GM11168 (cell line): ENCODE results near the gene PHACTR3.

Experiments
- in situ Hi-C: fragments of 300-500 bp; cut with MboI; formaldehyde crosslinking; loops from one replicate; pipeline ENCODE4 v1.12.0; 2022; ENCODE audit warnings: low sequenced_read_pairs; ENCODE audit not compliant: unreplicated experiment

The PHACTR3 gene

DNA sequence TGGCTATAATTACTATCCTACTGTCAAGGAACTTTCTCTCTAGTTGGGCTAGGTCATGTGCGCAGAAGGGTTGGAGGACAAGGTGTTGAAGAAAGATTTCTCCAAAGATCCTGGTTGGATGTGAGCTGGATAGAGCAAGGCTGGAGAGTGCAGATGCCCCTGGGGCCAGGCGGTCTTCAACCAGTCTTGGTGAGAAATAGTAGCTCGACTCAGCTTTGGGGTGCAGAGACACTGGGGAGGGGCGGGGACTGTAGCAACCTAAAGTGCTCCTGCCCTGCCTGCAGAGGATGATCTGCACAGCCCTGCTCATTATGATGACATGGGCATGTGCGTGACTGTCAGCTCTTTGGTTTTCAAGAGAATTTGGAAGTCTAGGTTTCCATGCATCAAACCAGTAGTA, 35.9 kb downstream of the PHACTR3 start:
- in situ Hi-C loops: no loop called here

DNA sequence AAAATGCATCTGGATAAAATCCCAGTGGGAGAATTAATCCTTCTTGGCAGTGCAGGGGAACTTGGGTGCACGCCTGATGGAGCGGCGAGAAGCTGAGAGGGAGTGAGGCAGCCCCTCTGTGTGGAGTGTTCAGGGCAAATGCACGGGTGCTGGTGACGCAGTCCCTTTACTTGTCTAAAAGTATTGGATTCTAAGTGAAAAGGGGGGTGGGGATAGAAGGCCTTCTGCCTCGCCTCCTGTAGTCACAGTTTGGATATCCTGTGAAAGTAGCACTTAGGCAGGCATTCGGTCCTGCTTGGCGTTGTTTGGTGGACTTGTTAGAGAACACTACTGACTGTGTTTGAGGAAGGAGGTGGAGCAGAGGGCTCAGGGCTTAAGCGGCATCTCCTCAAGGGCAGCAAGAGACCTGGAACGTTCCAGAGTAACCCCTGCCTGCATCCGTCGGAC, 39.3 kb downstream of the PHACTR3 start:
- in situ Hi-C loops: no loop called here

DNA sequence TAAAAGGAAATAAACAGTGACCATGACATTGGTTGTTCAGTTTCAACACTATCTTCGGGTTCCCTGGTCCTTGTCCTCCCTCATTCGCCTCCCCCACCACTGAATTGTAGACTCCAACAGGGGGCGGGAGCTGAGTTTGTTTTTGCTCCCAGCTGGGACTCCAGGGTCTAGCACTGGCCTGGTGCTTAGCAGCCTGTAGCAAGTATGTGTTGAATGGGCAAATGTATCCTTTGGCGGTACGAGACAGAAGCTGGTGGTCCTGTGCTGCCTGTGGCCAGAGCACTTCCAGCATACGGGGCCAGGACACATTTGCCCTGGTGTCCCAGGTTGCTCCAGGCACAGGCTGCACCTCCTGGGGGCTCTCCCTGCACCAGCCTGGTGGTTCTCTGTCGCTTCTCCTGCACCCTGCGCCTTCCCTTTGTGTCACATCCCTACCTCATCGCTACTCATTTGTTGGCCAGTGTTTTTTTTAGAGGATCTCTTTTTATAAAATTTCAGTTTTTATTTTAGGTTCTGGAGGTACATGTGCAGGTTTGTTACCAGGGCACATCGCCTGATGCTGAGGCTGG, 40.1 kb downstream of the PHACTR3 start:
- in situ Hi-C loops: no loop called here

DNA sequence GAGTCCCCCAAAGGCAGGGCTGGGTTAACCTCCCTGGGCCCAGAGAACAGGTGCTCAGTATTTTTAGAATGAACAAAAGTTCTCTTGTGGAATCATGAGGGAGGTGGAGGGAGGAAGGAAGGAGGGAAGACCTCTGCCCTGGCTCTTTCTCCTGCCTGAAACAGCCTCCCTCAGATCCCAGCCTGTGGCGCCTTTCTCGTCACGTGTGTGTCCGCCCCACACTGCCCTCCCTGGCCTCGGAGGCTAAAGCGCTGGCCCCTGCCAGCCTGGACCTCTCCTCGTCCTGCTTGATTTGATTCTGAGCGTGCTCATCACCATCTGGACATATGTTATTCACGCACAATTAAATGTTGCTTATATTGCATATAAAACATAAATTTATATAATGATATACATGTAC, 40.9 kb downstream of the PHACTR3 start:
- in situ Hi-C loops: no loop called here

DNA sequence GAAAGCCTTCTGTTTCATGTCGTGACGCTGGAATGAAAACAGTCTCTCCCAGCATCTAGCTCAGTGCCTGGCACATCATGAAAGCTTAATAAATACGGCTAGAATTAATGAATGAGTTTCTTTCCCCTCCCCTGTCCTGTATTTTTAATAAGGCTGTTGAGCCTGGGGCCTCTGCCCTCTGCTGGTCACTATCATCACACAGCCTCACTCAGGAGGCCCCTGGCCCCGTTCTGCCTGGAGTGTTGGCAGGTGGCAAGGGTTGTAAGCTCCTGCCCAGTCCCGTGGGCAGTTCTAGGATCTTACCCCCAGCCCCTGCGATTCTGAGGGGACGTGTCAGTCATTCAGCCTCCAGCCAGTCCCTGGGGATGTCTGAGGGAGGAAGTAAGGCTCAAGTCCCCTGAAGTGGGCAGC, 41.4 kb downstream of the PHACTR3 start:
- in situ Hi-C loops: no loop called here

DNA sequence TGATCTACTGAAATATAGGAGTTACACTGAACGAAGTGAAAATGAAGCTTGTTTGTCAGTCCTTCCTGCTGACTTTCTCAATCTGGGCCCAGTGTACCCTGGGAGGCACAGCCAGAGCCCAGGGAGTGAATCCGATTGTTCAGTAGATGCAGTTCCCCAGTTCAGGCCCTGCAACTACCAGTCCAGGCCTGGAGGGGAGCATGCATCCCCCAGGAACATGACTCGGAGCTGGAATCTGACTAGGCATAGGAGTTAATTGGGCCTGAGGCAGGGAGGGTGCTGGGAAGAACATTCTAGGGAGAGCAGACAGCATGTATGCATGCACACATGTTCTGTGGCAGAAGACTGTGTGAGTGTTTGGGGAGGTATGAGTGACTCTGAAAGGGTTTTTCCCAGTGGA, 42.1 kb downstream of the PHACTR3 start:
- in situ Hi-C loops: no loop called here

DNA sequence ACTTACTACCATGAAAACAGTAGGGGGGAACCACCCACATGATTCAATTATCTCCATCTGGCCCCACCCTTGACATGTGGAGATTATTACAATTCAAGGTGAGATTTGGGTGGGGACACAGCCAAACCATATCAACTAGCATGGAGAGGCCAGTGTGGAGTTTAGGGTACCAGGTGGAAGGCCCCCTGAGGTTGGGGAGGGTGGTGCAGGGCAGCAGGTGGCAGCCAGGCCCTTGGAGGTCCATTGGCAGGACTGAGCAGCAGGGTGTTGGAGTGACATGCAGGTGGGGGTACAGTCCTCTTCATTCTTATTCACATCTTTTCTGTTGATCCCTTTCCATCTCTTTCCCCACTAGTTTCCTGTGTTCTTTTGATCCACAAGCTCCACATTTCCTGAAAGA, 42.9 kb downstream of the PHACTR3 start:
- in situ Hi-C loops: no loop called here

DNA sequence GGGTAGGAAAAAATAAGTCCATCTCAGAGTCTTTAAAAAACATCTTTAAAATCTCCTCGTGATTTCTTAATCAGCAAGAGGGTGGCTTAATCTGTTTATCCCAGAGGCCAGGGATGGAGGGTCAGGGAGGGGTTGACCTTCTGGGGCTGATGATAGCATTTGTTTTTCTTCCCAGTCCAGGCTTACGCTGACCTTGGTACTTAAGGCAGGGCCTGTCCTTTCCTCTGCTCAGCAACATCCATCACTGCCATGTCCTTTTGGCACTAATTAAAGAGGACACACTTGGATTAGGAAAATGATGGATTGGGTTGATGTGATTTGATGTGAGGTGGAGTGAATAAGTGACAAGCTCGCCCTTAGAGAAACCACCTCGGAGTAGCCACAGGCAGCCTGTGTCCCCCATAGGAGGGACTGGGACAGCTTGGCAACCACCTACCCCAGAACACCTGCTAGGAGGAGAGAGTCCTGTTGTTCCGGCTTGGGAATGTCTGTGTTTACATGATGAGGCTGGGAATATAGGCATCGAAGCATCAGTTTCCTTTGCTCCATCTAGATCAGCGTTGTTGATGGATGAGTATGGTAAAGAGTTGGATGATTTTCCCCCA, 44.2 kb downstream of the PHACTR3 start:
- in situ Hi-C loops: no loop called here

DNA sequence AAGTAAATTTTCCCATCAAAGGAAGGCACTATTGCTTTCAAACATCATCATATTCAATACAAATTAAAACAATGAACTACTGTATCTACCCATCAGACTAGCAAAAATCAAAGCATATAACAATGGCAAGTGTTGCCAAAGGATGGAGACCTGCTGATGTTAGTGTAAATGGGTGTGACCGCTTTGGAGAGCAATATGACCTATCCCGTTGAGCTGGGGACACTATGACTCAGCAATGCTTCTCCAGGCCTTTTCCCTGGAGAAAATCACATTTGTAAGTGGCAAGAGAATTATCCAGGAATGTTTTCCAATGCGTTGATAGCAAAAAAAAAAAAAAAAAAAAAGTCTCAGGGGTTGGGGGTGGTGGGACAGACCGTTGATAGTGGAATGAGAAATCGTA, 46.1 kb downstream of the PHACTR3 start:
- in situ Hi-C loops: no loop called here

DNA sequence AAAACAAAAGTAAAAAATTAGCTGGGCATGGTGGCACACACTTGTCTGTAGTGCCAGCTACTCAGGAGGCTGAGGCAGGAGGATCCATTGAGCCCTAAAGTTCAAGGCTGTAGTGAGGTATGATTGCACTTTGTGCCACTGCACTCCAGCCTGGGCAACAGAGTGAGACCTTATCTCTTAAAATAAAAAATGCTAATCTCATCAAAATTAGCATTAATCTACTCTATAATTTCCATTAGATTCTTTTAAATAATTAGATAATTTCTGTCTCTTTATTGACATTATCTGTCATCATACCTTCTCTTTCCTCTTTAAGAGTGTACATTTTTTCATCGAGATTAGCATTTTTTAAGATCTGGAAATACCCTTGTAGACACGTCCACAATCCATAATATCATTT, 48.0 kb downstream of the PHACTR3 start:
- in situ Hi-C loops: no loop called here

DNA sequence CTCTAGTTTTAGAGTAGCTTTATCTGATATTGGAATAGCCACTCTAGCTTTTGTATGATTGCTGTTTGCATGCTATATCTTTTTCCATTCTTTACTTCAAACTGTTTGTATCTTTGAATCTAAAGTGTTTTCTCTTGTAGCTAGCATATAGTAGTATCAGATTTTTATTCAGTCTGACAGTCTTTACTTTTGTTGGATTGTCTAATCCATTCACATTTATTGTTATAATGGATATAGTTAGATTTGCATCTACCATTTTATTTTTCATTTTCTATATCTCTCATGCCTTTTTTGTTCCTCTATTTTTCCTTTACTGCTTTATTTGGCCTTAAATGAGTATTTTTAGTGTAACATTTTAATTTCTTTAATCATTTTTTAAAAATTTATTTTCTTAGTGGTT, 52.1 kb downstream of the PHACTR3 start:
- in situ Hi-C loops: no loop called here

DNA sequence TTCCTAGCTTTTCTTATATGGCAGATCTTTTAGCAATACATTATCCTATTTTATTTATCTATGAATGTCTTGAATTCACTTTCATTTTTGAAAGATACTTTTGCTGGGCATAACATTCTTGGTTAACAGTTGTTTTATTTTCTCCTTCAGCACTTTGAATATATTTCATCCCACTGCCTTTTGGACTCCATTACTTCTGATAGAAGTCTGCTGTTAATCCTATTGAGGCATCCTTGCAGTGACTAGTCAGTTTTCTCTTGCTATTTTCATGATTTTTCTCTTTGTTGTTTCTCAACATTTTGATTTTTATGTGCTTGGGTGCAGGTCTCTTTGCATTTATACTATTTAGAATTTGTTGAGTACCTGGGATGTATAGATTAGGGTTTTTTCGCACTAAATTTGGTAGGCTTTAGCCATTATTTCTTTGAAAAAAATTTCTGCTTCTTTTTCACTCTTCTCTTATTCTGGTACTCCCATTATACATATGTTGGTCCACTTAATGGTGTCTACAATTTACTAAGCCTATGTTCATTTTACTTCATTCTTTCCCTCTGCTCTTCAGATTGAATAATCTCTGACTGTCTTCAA, 53.2 kb downstream of the PHACTR3 start:
- in situ Hi-C loops: no loop called here

DNA sequence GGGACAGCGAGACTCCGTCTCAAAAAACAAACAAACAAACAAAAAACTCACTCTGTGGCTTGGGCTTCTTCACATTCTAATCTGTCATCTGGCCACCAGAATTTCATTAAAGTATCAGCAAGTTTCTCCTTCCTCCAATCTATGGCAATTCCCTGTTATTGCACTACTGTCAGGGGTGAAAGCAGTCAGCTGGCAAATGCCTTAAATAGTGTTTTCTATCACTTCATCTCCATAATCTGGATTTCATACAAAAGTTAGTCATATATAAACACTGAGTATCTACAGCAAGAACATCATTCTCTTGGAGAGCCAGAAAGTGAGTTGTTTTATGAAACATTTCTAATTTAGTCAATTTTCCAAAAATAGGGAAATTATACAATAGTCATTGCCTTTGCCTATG, 56.1 kb downstream of the PHACTR3 start:
- in situ Hi-C loops: no loop called here

DNA sequence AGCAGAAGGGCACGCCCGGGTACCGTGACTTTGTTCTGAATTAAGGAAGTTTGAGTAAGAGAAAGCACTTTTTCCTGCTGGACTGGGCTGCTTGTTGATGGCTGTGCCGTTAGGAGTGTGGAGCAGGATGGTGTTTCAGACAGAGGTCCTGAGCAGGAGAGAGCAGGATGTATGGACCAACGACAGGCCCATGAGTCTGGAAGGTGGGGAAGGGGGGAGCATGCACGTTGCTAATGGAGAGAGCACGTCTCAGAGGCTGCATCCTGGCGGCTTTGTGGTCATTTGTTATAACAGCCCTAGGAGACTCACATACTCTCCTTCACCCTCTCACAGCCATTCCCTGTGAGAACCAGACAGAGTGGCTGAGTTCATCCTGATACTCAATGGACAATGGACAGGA, 56.8 kb downstream of the PHACTR3 start:
- in situ Hi-C loops: no loop called here

DNA sequence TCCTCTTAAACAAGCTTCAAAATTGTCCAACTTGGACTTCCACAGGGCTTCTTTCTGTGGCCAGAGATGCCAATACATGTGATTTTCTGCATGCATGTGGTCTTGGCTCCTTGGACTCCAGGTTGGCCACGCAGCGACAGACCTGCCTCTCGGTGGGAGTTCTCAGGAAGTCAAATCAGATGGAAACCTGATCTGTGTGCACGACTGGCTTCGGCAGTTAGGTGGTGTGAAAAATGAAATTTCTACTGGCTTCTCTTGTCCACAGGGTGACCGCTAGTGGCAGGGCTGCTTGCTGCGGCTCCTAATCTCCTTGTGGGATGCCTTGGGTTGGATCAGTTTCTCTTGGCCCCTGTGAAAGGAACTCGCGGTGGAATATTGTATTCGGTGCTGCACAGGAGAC, 57.3 kb downstream of the PHACTR3 start:
- in situ Hi-C loops: no loop called here

DNA sequence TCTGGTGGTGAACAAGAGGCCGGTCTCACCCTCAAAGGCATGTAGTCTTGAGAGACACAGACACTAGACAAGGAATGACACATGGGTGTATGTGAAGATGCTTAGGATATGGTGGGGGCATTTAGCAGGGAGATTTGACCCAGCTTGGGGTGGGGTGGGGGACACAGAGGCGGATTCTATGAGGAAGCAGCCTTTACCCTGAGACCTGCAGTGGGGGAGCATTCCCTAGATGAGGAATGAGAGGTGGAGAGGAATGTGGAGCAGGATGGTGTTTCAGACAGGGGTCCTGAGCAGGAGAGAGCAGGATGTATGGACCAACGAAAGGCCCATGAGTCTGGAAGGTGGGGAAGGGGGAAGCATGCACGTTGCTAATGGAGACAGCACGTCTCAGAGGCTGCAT, 57.8 kb downstream of the PHACTR3 start:
- in situ Hi-C loops: no loop called here

DNA sequence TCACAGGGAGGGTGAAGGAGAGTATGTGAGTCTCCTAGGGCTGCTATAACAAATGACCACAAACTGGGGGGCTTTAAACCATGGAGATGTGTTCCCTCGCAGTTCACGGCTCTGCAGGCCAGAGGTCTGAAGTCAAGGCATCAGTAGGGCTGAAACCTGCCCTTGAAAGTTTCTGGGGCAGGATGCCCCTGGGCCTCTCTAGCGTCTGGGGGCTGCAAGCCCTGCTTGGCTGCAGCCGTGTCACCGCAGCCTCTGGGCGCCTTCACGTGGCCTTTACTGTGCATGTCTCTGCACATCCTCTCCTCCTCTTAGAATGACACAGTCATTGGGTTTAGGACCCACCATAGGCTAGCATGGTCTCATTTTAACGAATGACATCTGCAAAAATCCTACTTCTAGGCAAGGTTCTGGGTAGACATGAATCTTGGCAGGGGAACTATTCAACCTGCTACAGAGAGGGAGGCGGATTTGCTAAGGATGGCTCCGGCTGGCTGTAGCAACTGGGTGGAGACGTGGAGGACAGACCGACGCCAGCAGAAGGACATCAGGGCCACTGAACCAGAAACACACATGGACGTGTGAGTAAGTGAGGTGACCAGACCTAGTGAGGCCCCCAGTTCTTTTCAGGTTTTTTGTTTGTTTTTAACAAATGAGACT, 58.6 kb downstream of the PHACTR3 start:
- in situ Hi-C loops: no loop called here

DNA sequence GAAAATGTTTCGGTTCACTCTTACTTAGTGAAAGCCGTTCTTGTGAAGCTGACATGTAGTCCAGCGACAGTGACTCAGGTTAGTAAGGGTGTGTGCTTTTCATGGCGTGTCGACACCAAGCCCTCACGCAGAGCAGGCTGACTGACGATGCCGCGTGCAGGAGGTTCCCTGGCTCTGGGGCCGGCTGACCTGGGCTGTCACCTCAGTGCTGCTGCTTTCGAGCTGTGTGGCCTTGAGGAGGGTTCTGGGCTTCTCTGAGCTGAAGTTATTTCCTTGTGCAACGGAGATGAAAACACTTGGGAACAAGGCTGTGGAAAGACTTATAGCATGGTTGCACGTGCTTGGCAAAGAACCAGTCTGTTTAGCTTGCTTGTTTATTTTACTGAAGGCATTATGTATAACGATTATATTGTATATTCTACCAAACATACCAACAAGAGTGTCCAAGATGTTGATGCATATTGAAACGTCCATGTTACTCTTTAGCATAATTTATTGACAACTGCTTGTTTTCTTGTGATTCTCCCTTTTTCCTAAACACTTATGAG, 59.2 kb downstream of the PHACTR3 start:
- in situ Hi-C loops: no loop called here

DNA sequence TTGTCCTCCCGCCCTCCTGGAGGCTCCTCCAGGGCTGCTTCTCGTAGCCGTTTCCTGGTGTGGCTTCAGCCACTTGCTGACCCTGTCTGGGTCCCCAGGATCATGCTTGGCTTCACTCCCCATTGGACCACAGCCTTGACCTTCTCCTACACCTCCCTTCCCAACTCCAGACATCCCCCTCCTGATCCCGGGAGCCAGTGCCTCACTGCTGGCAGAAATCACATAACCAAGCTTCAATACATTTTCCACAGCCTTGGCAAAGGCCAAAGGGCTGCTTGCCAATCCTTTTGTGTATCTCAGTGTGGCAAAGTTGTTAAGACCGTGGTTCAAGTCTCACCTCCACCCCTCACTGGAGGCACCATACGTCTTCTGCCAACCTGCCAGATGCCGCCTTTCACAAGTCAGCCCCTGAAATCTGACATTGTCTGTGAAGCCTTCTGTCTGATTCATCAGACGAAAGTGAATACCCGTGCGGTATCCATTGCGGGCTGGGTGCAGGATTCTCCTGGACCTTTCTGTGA, 60.1 kb downstream of the PHACTR3 start:
- in situ Hi-C loops: no loop called here

DNA sequence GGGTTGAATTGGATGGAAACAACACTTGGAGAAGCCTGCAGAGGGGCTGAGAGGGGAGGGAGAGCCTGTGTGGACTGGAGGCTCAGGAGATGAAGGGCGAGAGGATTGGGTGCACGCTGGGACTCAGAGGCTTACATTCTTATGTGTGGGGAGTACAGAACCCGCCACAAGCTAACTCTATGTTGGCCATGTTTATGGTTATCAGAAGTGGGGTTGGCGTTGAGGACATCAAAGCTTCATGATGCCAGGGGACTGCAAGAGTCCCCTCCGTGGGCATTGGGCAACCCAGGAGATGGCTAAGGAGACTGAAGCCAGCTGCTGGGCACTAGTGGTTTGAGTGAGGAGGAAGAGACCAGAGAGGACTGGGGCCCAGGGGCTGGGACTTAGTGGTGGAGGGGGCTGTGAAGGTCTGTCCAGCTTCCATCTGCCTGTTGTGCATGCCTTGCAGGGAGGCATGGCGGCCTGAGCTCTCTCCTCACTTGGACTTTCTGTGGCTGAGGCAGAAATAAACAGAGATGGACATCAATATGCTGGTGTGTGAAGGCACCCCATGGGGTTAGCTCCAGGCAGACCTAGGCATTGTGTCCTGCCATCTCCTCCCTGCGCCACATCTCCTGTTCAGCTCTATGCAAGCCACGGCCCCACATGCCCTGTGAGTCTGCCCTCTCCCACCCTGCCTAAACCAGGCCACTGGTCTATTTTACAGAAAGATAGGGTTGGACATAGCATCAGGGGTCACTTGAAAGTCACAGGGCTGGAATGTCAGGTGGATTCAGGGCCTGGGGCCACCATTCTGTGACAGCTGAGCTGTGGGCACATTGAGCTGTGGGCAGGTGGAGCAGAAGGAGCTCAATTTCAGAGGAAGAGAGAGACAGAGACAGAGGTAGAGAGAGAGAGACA, 61.6 kb downstream of the PHACTR3 start:
- in situ Hi-C loops: no loop called here
